Esophagus muscularis mucosa (tissue), 4 donors: ENCODE measurements around the gene ANP32E. TPM values are rescaled to one million over a fixed set of nuclear protein-coding genes. Genes with fewer than 3 reads are reported as not detected.
A peak's percentile ranks its signal among the peaks of the same experiment; 100 is the strongest.

Source experiments
- DNase-seq: peaks from one replicate; pipeline ENCODE4 v3.0.0-alpha.2; 2017; ENCODE audit errors: extremely low spot score
- H3K27ac ChIP-seq, 4 donors: fragments of 200-600 bp; sonication (generic); replicated peaks in 1 of 4; 1 replicate in 3 of 4; 2 replicates in 1 of 4; pipeline ENCODE4 v1.5.1; 2016 to 2019; ENCODE audit warnings: mild to moderate bottlenecking in 1 of 4
- H3K27me3 ChIP-seq, 4 donors: fragments of 200-600 bp; sonication (generic); one replicate each; pipeline versions ENCODE4 v1.5.1 to v1.6.0; 2016 to 2019
- H3K36me3 ChIP-seq, 4 donors: fragments of 200-600 bp; sonication (generic); one replicate each; pipeline ENCODE4 v1.5.1; 2016 to 2019
- H3K4me1 ChIP-seq, 4 donors: fragments of 200-600 bp; sonication (generic); one replicate each; pipeline ENCODE4 v1.5.1; 2016 to 2019
- H3K4me3 ChIP-seq, 4 donors: fragments of 200-600 bp; sonication (generic); 1 replicate in 2 of 4; 2 replicates in 2 of 4; pipeline ENCODE4 v1.5.1; 2016 to 2019; ENCODE audit warnings: mild to moderate bottlenecking in 4 of 4, moderate library complexity in 1 of 4
- H3K9me3 ChIP-seq, 4 donors: fragments of 200-600 bp; sonication (generic); 1 replicate in 3 of 4; 2 replicates in 1 of 4; pipeline ENCODE4 v1.5.1; 2016 to 2019
- EP300 ChIP-seq: sonication (generic); formaldehyde crosslinking; IDR thresholded peaks from one replicate; pipeline ENCODE4 v1.6.1; 2017; ENCODE audit warnings: antibody characterized with exemption
- POLR2A ChIP-seq: fragments of 450-650 bp; IDR thresholded peaks from one replicate; pipeline ENCODE4 v1.6.1; 2017; ENCODE audit warnings: antibody characterized with exemption, moderate library complexity, mild to moderate bottlenecking, low read depth
- POLR2AphosphoS5 ChIP-seq, 2 donors: sonication (generic); formaldehyde crosslinking; IDR thresholded peaks; one replicate each; pipeline ENCODE4 v1.6.1; 2017; ENCODE audit warnings: antibody characterized with exemption in 2 of 2
- WGBS: methylation state at CpG from one replicate; pipeline ENCODE4 v1.1.5; 2018; 5-methylcytosine and 5-hydroxymethylcytosine counted together
- intact Hi-C: fragments of 100-400 bp; cut with DNase I; formaldehyde crosslinking; loops from one replicate; pipeline ENCODE4 v1.15.1; 2023
- total RNA-seq, 4 donors: library from RNA; depleted of rRNA; stranded (reverse); fragments of >200 nt; gene quantifications; one replicate each; pipeline versions ENCODE4 v1.1.0 to v1.2.1, GENCODE V29; 2016
- TF ChIP-seq, protein P1 (sequence below), 3 experiments: fragments of 200-600 bp in 2 of 3; fragments of 450-650 bp in 1 of 3; sonication (generic) in 2 of 3; IDR thresholded peaks; one replicate each; pipeline ENCODE4 v1.5.1; 2017 to 2019; ENCODE audit warnings: antibody characterized with exemption in 3 of 3, mild to moderate bottlenecking in 2 of 3, moderate library complexity in 1 of 3

Gene ANP32E
- total RNA-seq, 4 donors from 2014 or later: 15.6 to 20.3 (median 18.6) TPM

DNA sequence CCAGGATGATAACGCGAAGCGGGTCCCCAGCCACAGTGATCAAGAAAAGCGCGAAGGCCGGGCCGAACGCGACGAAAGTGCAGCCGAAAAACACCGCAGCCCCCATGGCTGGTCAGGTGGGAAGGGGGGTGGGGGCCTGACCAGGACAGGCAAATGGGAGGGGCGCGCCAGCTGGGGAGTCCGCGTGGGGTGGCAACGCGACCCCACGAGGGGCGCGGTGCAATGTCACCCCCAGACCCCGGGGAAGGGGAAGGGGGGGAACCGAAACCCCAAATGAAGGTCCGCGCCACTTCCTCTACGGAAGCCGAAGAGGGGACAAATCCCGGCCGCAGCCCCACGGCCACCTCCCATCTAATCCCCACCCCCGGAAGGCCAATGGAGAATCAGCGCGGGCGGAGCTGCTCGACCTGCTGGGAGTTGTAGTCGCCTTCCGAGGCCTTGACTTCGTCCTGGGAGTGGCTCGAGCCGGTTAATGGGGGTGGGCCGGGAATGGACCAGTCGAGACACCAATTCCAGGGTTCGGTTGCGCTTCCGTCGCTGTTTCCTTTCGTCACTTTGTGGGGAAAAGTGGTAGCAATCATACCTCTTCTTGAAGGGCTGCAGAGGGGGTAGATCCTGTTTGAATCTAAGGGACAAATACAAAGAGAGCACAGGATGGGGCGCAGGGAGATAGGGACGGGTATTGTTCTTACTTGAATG, 32.9 kb upstream of the ANP32E start, which contains the start of gene APH1A:
APH1A (minus strand) TSS at position 312 of the 699 bp plus-strand sequence; CDS start at position 106, 206 bp downstream.
- Histone ChIP-seq H3K9me3 (no peaks in the 10 kb centered on the region), H3K27ac (peak within 1 kb of the TSS; percentile 92 to 98 (median 96)), H3K36me3 (peaks cover 21 to 39% (median 35%) of the 10 kb centered on the region in 4 donors), H3K4me1 (peaks cover 34 to 54% (median 47%) of the 10 kb centered on the region in 4 donors), H3K27me3 (no peaks in the 10 kb centered on the region), H3K4me3 (peak within 1 kb of the TSS; percentile 76 to 99 (median 94))
- TF ChIP-seq, protein P1, sequence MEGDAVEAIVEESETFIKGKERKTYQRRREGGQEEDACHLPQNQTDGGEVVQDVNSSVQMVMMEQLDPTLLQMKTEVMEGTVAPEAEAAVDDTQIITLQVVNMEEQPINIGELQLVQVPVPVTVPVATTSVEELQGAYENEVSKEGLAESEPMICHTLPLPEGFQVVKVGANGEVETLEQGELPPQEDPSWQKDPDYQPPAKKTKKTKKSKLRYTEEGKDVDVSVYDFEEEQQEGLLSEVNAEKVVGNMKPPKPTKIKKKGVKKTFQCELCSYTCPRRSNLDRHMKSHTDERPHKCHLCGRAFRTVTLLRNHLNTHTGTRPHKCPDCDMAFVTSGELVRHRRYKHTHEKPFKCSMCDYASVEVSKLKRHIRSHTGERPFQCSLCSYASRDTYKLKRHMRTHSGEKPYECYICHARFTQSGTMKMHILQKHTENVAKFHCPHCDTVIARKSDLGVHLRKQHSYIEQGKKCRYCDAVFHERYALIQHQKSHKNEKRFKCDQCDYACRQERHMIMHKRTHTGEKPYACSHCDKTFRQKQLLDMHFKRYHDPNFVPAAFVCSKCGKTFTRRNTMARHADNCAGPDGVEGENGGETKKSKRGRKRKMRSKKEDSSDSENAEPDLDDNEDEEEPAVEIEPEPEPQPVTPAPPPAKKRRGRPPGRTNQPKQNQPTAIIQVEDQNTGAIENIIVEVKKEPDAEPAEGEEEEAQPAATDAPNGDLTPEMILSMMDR (IDR thresholded peaks at IDR 0.05): no peak
- TF ChIP-seq POLR2A (peak; percentile 74), POLR2AphosphoS5 (IDR thresholded peaks at IDR 0.05) (peak; percentile 89 to 94)
- intact Hi-C loops: loop anchor here (2.0 kb wide), 1 partner anchor 24 kb away; the partner anchor contains the start of gene MRPS21
- DNase-seq: peak; percentile 99
- WGBS: 2% methylated on average over 46 of the region's 49 CpGs

DNA sequence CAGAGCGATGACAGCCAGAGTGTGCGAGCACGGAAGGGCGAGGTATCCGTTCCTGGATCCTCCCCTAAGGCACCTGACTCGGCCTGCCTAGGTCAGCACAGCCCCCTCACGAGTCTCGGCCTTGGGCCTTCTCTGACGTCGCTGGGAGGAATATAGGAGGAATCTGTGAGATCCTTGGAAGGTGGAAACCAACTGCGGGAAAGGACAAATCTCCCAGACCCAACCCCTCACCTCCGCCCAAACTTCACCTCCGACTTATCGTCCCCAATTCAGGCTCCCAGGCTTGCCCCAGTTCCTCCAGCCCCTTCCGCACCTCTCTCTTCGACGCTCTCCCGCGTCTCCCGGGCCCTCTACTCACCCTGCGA, 32.4 kb upstream of the ANP32E start:
- no peak for DNase-seq
- intact Hi-C loops: loop anchor here (2.0 kb wide), 1 partner anchor 24 kb away; the partner anchor contains the start of gene MRPS21
- Histone ChIP-seq H3K4me3 (peak overlapping the region; percentile 76 to 99 (median 94)), H3K4me1 (peaks cover 29 to 49% (median 41%) of the 10 kb centered on the region in 4 donors), H3K27ac (peak overlapping the region; percentile 92 to 98 (median 96)), H3K27me3 (no peaks in the 10 kb centered on the region), H3K9me3 (no peaks in the 10 kb centered on the region), H3K36me3 (peaks cover 21 to 40% (median 37%) of the 10 kb centered on the region in 4 donors)
- no peak for TF ChIP-seq EP300
- peak in 1 of 2 donors; percentile 60 for TF ChIP-seq POLR2AphosphoS5 (IDR thresholded peaks at IDR 0.05)
- 0% methylated on average over 21 of the region's 21 CpGs for WGBS

DNA sequence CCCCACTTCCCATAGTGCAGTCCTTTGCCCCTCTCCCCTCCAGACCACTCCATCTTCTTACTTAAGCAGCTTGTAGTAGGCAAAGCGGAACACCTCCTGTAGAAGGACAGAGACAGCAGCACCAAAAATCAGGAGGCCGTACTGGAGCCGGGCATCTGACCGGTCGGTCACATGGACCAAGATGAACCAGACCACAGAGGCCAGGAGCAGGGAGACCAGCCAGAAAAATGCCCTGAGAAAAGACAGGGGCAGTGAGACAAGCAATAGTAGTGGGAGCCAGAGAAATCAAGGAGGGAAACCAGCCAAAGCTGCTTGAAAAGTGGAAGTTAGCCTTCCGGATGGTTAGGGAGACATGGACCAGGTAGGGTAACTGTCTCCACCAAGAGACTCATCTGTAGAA, 32.0 kb upstream of the ANP32E start:
- Histone ChIP-seq H3K9me3 (no peaks in the 10 kb centered on the region), H3K27me3 (no peaks in the 10 kb centered on the region), H3K27ac (peak overlapping the region; percentile 92 to 98 (median 96)), H3K4me1 (peaks cover 27 to 45% (median 37%) of the 10 kb centered on the region in 4 donors), H3K36me3 (peaks cover 21 to 40% (median 37%) of the 10 kb centered on the region in 4 donors), H3K4me3 (peak overlapping the region; percentile 76 to 99 (median 94))
- no peak for DNase-seq
- TF ChIP-seq EP300 (no peak), POLR2AphosphoS5 (IDR thresholded peaks at IDR 0.05) (no peak), POLR2A (no peak)
- TF ChIP-seq, protein P1 (IDR thresholded peaks at IDR 0.05): no peak
- intact Hi-C loops: loop anchor here (2.0 kb wide), 1 partner anchor 25 kb away; the partner anchor contains the start of gene MRPS21
- 28% methylated on average over 6 of the region's 6 CpGs for WGBS

DNA sequence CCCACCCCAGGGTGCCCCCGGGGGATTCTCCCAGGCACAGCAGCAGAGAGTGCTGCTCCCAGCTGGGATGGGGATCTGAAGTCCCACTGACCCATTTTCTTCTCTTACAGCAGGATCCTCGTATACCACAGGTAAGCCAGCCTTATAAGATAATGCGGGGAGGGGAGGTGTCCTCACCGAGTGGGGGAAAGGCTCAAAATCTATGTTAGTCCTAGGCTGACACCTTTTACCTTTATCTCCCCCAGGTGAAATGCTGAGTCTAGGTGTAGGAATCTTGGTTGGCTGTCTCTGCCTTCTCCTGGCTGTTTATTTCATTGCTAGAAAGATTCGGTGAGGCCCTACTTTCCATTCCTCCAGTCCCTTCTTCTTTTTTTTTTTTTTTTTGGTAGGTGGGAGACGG, 27.6 kb upstream of the ANP32E start:
- Histone ChIP-seq H3K36me3 (peaks cover 21 to 40% (median 37%) of the 10 kb centered on the region in 4 donors), H3K4me3 (no peak overlapping the region), H3K9me3 (no peaks in the 10 kb centered on the region), H3K27ac (no peak overlapping the region), H3K4me1 (peaks cover 13 to 41% (median 33%) of the 10 kb centered on the region in 4 donors), H3K27me3 (no peaks in the 10 kb centered on the region)
- DNase-seq: no peak
- intact Hi-C loops: no loop called here
- no peak for TF ChIP-seq POLR2AphosphoS5 (IDR thresholded peaks at IDR 0.05)
- TF ChIP-seq, protein P1 (IDR thresholded peaks at IDR 0.05): no peak
- no peak for TF ChIP-seq EP300
- no peak for TF ChIP-seq POLR2A
- 74% methylated on average over 6 of the region's 6 CpGs for WGBS
